HG02610 (cell line): ENCODE data around the gene ARMC6.
"Not testable (repeated sequence)": the region's sequence is repeated elsewhere in the genome, so short reads cannot be mapped to it uniquely, and the experiment has no call there.

Experiments
- ATAC-seq: cut with Tn5 transposase; IDR thresholded peaks from one replicate; pipeline ENCODE4 v1.9.1; 2021; ENCODE audit warnings: mild to moderate bottlenecking, moderate library complexity; ENCODE audit not compliant: unreplicated experiment

Gene ARMC6

DNA sequence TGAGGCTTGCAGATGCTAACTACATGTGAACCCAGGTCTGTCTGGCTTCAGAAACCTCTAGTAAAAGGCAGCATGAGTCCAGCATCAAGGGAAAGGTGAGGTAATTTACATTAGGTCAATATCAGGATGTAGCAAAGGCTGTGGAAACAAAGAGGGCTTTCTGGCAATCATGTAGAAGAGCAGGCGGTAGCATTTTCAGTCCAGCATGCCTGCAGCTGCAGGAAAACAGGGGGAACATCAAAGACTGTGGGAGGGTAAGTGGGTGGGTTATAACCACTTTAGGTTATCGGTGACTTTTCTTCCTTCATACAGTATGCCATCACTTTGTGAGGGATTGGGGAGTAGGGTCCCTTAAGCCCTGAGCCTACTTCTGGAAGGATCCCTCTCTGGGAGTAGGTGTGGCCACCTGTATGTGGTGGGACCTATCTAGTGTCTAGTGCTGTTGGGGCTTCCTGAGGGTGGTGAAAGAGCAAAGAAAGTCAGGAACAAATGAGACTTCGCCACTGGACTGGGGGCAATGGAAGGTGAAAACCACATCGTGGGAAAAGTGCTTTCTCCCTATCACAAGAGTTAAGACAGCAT lies 10.9 kb upstream of the ARMC6 start:
- no peak for ATAC-seq

DNA sequence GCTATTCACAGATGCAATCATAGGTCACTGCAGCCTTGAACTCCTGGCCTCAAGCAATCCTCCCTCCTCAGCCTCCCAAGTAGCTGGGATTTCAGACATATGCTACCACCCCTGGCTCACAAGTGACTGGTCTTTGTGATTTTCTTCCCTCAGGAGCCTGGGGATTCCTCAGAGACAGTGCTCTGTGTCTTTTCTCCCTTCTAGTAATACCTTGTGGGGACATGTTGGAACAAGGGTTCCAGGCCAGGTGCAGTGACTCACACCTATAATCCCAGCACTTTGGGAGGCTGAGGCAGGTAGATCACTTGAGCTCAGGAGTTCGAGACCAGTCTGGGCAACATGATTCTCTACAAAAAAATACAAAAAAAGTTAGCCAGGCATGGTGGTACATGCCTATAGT lies 10.0 kb upstream of the ARMC6 start:
- ATAC-seq: not testable (repeated sequence)

DNA sequence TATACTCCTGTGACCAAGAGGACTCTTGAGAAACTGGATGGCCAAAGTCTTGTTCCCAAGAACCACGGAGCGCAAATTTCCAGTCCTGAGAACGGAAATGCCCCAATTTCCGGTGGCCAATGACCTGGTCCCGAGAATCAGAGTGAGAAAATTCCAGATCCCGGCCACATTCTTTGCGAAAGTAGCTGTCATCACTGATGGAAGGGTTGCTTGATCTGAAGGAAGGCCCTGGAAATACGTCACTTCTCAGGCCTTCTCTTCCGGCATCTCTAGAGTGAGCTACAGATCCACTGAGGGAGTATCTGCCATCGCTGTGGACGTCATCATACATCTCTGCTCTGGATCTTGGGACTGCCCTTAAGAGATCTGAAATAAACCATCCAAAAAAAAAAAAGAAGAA lies 7.5 kb upstream of the ARMC6 start:
- ATAC-seq: no peak

DNA sequence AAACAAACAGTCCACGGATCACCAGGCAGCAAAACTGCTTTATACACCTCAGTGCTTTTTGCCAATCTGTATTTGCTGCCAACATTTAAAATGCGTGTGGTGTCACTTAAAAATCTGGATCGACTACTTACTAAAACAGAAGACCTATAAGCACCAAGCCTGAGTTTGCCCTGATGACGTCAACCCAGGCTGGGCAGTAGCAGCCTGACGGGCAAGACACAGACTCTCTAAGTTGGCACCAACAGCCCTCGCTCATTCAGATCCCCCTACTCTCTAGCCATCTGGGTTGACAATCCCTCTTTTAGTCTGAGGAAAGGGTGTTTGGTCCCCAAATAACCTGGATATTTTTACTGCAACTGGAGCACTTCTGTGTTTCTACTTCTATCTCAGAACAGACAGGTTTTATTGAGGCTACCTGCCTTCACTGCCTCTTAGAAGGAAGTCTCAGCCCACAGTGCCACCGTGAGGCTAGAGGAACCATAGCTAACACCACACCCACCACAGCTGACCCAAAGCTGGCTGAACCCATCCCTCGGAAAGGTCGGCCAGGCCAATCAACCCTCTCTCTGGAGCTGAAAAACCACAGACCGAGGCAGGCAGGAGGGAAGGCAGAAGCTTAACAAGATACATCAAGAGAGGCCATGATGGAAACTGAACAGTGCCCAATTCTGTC lies 7.0 kb upstream of the ARMC6 start:
- ATAC-seq: no peak

DNA sequence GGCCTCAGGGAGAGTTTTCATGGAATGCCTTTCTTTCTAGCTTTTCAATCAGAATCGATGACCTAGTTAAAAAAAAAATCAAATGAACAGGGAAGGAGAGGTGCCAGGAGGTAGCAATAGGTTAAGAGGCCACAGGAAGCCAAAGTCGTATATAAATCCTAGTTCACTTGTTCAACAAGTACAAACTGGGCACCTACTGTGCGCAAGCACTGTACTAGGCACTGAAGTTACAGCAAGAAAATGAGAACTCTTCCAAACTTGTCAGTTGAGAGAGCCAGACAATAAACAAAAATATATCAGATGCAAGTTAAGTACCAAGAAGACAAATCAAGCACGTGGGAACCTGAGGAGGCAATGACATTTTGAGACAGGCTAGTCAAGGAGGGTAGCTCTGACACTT lies 6.2 kb upstream of the ARMC6 start:
- no peak for ATAC-seq

DNA sequence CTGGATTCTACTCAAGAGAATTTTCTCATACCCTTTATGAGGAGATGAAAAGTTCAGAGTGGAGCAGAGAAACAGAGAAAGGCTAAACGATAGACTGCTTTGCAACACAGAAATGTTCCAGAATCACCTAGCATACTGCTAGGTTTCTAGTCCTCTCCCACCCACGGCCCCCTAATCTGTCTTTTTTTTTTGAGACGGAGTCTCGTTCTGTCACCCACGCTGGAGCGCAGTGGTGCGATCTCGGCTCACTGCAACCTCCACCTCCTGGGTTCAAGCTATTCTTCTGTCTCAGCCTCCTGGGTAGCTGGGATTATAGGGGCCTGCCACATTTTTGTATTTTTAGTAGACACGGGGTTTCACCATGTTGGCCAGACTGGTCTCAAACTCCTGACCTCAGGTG lies 4.9 kb upstream of the ARMC6 start:
- ATAC-seq: no peak

DNA sequence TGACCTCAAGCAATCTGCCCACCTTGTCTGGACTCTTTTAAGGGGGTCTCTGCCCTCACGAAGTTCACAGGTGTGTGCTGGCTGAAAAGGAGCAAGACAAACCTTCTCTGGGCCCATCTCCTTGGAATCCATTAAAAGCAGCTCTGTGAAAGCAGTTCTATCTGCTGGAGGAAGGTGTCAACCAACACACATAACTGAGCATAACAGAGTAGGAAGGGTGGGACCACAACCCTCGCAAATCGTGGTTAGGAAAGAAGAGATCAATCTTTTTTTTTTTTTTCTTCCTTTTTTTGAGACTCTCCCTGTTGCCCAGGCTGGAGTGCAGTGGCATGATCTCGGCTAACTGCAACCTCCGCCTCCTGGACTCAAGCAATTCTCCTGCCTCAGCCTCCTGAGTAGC lies 1.5 kb upstream of the ARMC6 start:
- no peak for ATAC-seq

DNA sequence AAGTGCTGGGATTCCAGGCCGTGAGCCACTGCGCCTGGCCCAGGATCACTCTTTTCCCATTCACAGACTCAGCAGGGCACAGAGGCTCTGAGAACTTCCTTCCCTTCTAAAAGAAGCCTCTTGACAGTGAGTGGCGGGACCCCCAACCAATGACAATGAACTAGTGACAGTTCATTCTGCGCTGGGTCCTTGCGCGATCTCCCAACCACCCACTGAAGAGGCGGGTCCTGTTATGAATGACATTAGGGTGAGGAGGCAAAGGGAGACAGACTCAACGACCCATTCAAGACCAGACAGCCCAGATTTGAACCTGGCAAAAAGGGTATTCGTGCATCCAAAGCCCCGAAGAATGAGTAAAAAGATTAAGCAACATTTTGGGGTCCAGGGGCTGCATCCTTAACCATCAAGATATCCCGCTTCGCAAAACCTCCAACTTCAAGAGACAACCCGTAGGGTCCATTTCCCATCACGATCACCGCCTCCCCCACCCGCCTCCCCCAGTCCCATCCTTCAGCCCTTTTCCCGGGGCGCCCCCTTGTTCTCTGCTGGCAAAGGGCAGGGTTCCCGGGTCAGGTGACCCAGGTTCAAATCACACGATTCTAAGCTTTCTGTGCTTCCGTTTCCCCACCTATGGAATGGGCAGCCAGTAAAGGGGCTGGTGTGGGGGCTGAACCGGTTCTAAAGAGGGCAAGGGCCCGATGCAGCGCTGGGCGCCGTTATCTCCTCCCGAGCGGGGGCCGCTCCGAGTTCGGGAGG lies 805 bp upstream of the ARMC6 start:
- ATAC-seq: peak; percentile 53

DNA sequence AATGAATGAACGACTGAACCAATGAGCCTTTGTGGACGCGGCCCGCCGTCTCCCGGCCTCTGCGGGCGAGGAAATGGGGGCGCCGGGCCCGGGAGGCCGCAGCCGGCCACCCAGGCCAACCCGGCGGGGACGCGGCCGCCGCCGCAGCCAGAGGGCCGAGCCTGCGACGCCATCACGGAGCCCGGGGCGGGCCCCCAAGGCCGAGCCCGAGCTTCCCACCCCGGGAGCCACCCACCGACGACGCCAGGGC lies 302 bp upstream of the ARMC6 start:
- no peak for ATAC-seq

DNA sequence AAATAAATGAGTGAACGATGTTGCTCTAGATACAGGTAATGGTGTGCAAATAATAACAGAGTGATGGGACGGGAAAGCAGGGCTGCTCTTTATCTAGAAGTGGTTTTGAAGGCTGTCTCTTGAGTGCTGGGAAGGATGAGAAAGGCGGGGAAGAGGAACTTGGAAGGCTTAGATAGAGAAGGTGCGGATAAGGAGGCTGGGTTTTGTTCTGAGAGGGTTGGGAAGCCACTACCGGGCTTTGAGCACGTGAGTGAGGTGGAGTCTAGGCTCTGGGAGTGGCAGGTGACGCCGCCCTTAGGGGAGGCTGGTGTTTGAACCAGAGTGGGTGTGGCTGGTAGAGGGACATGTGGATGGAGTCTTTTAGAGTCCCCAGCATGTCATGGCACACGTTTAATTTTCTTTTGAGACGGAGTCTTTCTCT lies 811 bp downstream of the ARMC6 start:
- peak; percentile 34 for ATAC-seq

DNA sequence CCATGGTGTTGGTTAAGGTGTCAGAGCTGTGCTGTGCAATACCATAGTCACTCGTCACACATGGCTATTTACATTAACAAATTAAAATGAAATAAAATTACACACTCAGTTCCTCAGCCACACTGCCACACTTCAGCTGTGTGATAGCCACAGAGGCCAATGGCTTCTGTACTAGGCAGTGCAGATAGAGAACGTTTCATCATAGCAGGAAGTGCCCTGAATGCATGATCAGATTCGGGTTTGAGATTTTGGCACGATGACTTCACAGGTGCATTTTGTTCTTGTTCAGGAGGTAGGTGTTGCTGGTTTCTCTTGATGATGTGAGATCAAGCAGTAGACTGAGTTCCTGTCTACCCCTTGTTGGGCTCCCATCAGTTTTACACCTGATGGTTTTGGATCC lies 6.5 kb downstream of the ARMC6 start:
- ATAC-seq: peak; percentile 59

DNA sequence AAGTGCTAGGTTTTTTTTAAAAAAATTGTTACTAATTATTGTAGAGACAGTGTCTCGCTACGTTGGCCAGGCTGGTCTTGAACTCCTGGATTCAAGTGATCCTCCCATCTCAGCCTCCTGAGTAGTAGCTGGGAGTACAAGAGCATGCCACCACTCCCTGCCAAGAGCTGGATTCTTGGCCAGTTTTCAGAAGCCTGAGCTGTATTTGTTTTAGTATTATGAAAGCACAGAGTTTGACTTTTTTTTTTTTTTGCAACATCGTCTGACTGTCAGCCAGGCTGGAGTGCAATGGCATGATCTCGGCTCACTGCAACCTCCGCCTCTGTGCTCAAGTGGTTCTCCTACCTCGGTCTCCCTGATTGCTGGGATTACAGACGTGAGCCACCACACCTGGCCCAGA lies 7.0 kb downstream of the ARMC6 start:
- ATAC-seq: no peak

DNA sequence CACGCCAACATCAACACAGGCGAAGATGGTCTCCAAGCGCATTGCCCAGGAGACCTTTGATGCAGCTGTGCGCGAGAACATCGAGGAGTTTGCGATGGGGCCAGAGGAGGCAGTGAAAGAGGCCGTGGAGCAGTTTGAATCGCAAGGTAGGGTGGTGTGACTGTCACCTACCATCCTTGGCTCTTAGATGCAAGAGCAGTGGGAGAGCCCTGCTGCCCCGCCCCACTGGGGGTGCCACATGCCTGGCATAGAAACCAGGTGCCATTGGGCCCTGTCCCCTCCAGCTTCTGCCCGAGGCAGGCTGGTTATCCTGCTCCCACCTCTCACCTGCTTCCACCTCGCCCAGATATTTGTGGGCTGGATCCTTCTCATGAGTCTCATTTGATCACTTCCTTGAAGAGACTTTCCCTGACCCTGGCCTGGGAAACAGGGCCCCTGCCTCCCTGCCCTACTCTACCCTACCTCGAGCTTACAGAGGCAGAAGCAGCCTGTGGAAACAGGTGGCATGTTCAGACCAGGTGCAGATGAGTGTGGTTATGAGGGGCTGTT lies 9.4 kb downstream of the ARMC6 start:
- ATAC-seq: no peak

DNA sequence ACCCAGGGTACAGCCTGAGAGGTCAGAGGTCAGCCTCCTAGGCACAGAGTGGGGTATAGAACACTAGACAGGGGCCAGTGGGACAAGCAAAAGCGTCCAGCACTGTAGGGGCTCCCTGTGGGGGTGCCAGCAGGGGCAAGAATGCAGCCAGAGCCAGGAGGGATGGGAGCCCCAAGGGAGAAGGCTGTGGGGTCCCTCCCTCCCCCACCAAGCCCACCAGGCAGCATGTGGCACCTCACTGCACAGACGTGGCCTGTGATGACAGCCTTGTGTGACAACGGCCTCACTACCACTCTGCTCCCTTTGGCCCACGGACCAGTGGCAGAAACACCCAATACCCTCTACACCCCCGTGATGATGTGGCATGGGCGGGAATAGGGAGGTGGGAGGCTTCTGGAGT lies 10.1 kb downstream of the ARMC6 start:
- ATAC-seq: no peak

DNA sequence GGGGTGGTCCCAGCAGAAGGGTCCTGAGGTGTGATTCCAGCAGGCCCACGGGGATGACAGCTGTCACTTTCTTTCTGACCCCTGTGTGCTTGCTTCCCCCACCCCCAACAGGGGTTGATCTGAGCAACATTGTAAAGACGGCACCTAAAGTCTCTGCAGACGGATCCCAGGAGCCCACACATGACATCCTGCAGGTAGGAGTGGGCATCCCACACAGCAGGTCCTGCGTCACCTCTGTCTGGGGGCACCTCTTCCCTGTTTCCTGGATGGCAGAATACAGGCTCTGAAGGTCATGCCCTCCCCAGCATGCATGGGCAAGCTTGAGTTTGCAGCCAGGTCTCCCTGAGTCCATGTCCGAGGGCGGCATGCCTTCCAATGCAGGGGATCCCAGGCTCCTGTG lies 10.5 kb downstream of the ARMC6 start:
- ATAC-seq: no peak

DNA sequence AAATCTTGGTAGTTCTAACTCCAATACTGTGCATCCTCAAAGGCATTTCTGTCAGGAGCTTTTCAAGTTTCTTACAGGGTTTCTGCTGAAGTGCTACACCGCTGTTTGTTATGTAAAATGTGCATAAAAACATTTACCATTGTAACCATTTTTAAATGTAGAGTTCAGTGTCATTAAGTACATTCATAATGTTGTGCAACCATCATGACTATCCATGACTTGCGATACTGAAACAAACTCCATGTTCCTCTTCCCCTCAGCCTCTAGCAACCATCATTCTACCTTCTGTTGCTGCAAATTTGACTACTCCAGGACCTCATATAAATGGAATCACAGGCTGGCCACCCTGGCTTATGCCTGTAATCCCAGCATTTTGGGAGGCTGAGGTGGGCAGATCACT lies 16.0 kb downstream of the ARMC6 start:
- ATAC-seq: no peak

DNA sequence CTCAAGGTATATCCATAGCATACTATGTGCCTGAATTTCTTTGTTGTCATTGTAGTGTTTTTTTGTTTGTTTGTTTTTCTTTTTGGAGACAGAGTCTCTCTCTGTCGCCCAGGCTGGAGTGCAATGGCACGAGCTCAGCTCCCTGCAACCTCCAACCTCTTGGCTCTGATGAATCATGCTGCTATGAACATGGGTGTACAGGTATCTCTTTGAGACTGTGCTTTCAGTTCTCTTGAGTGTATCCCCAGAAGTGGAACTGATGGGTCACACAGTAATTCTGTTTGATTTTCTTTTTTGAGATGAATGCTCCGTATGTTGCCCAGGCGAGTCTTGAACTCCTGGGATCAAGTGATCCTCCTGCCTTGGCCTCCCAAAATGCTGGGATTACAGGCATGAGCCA lies 16.7 kb downstream of the ARMC6 start:
- ATAC-seq: no peak

DNA sequence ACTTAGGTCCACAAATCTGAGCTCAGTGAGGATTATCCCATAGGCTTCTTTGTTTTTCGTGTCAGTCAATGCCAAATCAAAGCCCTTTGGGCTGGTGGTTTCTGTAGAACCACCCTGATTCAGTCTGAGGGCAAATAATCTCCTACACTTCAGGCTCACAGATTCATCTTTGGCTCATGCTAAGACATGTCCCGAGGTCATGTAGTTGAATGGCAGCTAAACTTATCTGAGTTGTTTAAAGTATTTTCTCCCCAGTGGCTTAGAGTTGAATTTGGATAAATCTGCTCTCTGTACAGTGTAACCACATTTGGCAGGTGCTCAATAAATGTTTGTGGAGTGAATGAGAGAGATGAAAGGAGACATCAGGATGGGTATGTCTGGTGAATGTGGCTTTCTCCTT lies 17.3 kb downstream of the ARMC6 start:
- no peak for ATAC-seq

DNA sequence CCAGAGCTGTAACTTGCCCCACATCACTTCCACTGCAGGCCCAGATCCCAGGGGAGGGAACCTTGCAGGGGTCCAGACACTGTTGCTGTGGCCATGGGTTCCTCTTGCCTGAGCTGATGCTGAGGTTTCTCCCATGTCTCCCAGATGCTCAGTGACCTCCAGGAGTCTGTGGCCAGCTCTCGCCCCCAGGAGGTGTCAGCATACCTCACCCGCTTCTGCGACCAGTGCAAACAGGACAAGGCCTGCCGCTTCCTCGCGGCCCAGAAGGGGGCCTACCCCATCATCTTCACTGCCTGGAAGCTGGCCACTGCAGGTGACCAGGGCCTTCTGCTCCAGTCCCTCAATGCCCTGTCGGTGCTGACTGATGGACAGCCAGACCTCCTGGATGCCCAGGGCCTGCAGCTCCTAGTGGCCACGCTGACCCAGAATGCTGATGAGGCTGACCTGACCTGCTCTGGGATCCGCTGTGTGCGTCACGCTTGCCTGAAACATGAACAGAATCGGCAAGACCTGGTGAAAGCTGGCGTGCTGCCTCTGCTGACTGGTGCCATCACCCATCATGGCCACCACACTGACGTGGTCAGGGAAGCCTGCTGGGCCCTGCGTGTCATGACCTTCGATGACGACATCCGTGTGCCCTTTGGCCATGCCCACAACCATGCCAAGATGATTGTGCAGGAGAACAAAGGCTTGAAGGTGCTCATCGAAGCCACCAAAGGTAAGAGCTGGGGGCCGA lies 18.2 kb downstream of the ARMC6 start:
- no peak for ATAC-seq

DNA sequence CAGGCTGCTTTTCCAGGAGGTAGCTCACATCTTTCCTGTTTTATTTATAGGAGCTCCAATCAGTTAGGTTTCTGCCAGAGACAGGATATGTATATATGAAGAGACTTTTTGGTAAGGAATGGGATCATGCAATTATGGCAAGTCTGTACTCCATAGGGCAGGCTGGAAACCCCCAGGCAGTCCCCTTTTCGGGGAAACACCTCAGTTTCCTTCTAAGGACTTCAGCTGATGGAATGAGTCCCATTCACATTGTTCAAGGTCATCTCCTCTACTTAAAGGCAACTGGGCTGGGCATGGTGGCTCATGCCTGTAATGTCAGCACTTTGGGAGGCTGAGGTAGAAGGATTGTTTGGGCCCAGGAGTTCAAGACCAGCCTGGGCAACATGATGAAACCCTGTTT lies 19.5 kb downstream of the ARMC6 start:
- no peak for ATAC-seq

DNA sequence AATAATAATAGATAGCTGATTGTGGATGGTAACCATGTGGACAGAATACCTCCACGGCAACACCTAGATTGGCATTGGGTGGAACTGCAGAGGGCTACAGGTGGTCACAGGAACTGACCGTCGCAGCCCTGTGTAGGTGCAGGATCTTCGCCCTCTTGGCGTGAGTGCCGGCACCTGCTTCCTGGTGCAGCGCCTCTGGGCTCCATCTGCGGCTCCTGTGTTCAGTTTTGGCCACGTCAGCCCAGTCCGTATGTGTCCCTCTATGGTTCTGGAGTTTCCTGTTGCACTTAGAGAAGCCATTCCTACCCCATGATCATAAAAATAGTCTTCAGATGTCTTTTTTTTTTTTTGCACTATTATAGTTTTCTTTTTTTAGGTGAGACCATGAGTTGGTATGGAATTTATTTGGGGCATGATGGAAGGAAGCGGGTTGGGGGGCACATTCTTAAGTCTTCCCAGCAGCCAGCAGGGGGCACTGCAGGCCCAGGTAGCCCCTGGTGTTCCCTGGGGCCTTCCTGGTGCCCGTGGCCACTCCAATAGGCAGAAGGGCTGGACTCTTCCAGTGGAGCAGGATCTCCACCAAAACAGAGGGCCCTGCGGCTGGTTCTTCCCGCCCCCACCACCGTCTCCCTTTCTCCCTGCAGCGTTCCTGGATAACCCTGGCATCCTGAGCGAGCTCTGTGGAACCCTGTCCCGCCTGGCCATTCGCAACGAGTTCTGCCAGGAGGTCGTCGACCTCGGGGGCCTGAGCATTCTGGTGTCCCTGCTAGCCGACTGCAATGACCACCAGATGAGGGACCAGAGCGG lies 20.3 kb downstream of the ARMC6 start:
- ATAC-seq: no peak
